NCI-H2107 (cell line): Measurements from ENCODE around the gene UBE2Q2.

ENCODE experiments used
- DNase-seq: peaks from one replicate; lab custom pipeline; 2025; lab: John Stamatoyannopoulos, UW

The UBE2Q2 gene

GRCh38 chr15:75926931-75927330 is 83.7 kb downstream of the UBE2Q2 start:
- no peak for DNase-seq

- DNase-seq, result no peak
Observed at GRCh38 chr15:75927601-75928000, 84.4 kb downstream of the UBE2Q2 start.

GRCh38 chr15:75928680-75929608 is 85.7 kb downstream of the UBE2Q2 start:
- no peak for DNase-seq

GRCh38 chr15:75929799-75930565 is 86.7 kb downstream of the UBE2Q2 start:
- no peak for DNase-seq

GRCh38 chr15:75930866-75931265 is 87.6 kb downstream of the UBE2Q2 start:
- DNase-seq, result no peak

- DNase-seq, result no peak
Observed at GRCh38 chr15:75942464-75942863, 99.2 kb downstream of the UBE2Q2 start.

- no peak for DNase-seq
Observed at GRCh38 chr15:75943246-75943645, 100.0 kb downstream of the UBE2Q2 start.

GRCh38 chr15:75943713-75944215 is 100.5 kb downstream of the UBE2Q2 start:
- no peak for DNase-seq

GRCh38 chr15:75945953-75946352 is 102.7 kb downstream of the UBE2Q2 start:
- DNase-seq, result no peak

- DNase-seq, result no peak
Observed at GRCh38 chr15:75947092-75947491, 103.8 kb downstream of the UBE2Q2 start.

GRCh38 chr15:75948761-75949296 is 105.6 kb downstream of the UBE2Q2 start:
- DNase-seq, result no peak
